Testis (tissue), 2 donors: ENCODE results near the gene TP53BP2.

Experiments
- CTCF ChIP-seq, 3 experiments: fragments of 450-650 bp in 2 of 3; fragments of 200-600 bp in 1 of 3; sonication (generic) in 1 of 3; IDR thresholded peaks; one replicate each; pipeline ENCODE4 v1.5.1; 2016 to 2019; ENCODE audit warnings: antibody characterized with exemption in 3 of 3, mild to moderate bottlenecking in 2 of 3, moderate library complexity in 1 of 3
- POLR2A ChIP-seq: fragments of 450-650 bp; IDR thresholded peaks from one replicate; pipeline ENCODE4 v1.6.1; 2017; ENCODE audit warnings: antibody characterized with exemption, mild to moderate bottlenecking, moderate library complexity

GRCh38 chr1:223750730-223751570, 94.8 kb downstream of the TP53BP2 start:
- TF ChIP-seq POLR2A (no peak), CTCF (IDR thresholded peaks at IDR 0.05) (no peak)
